ENCODE results near the gene GARIN3. TPM values are rescaled to one million over a fixed set of nuclear protein-coding genes. Genes with fewer than 3 reads are reported as not detected.

GARIN3 gene
- total RNA-seq, 4 donors from 2014 or later = not detected

GRCh38 chr5:157115502-157115901, 50.6 kb downstream of the GARIN3 start:
- no peak for TF ChIP-seq POLR2A (IDR thresholded peaks at IDR 0.05)
- no peak for TF ChIP-seq CTCF (IDR thresholded peaks at IDR 0.05)
- no peak for DNase-seq
- Histone ChIP-seq H3K4me1 (no peaks in the 10 kb centered on the region), H3K27me3 (no peaks in the 10 kb centered on the region), H3K36me3 (no peaks in the 10 kb centered on the region), H3K9me3 (no peaks in the 10 kb centered on the region), H3K27ac (no peak overlapping the region), H3K4me3 (replicated peaks in 1 of 3) (no peak overlapping the region)
- WGBS, 2 donors = 34 to 44% methylated on average over 1 of the region's 1 CpG
- intact Hi-C loops (cut with DNase I) = no loop called here

GRCh38 chr5:157115012-157115411, 51.1 kb downstream of the GARIN3 start:
- Histone ChIP-seq H3K36me3 (no peaks in the 10 kb centered on the region), H3K4me1 (no peaks in the 10 kb centered on the region), H3K4me3 (replicated peaks in 1 of 3) (no peak overlapping the region), H3K9me3 (no peaks in the 10 kb centered on the region), H3K27ac (no peak overlapping the region), H3K27me3 (no peaks in the 10 kb centered on the region)
- intact Hi-C loops (cut with DNase I) = no loop called here
- no peak for DNase-seq
- TF ChIP-seq CTCF (IDR thresholded peaks at IDR 0.05) = no peak
- no peak for TF ChIP-seq POLR2A (IDR thresholded peaks at IDR 0.05)

DNA sequence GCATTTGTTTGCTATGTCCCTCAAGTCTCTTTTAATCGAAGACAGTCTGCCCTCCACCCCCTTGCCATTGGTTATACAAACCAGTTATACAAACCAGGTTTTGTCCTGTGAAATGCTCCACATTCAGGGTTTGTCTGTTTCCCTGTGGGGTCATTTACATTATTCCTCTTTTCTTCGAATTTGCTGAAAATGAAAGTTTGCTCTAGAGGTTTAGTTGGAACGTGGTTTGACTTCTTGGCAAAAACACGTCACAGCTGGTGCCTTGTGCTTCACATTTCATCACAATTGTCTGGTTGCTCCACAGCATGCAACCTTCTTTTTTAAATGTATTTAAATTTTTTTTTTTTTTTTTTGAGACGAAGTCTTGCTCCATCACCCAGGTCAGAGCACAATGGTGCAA, 53.1 kb downstream of the GARIN3 start:
- no peaks in the 10 kb centered on the region for H3K9me3 ChIP-seq
- DNase-seq = no peak
- intact Hi-C loops (cut with DNase I) = no loop called here
- no peak overlapping the region for H3K27ac ChIP-seq
- no peaks in the 10 kb centered on the region for H3K36me3 ChIP-seq
- no peaks in the 10 kb centered on the region for H3K27me3 ChIP-seq
- WGBS, 2 donors = 69 to 80% methylated on average over 5 of the region's 5 CpGs
- no peak overlapping the region for H3K4me3 ChIP-seq (replicated peaks in 1 of 3)
- no peak for TF ChIP-seq CTCF (IDR thresholded peaks at IDR 0.05)
- no peak for TF ChIP-seq POLR2A (IDR thresholded peaks at IDR 0.05)
- no peaks in the 10 kb centered on the region for H3K4me1 ChIP-seq

Other genes starting within 250 kb of the GARIN3 start
- 1 to 10 TPM; 2.4 to 4.5 (median 3.0) TPM for gene TIMD4, start 203.0 kb downstream of the GARIN3 start, total RNA-seq
- gene HAVCR1, start 107.1 kb downstream of the GARIN3 start, total RNA-seq = under 1 TPM in 1 of 4 donors, not detected in 3; 0.40 TPM
- 1 to 10 TPM; 2.2 to 7.3 (median 3.5) TPM for gene HAVCR2, start 57.2 kb downstream of the GARIN3 start, total RNA-seq
- gene MED7, start 23.4 kb downstream of the GARIN3 start, total RNA-seq = 10 to 100 TPM; 12.9 to 19.8 (median 15.0) TPM
- 1 to 10 TPM; 1.7 to 3.6 (median 3.0) TPM for gene ITK, start 14.6 kb upstream of the GARIN3 start, total RNA-seq
- 10 to 100 TPM; 18.3 to 73.5 (median 34.6) TPM for gene CYFIP2, start 99.9 kb upstream of the GARIN3 start, total RNA-seq